ENCODE measurements around the gene PTPRE. TPM values are rescaled to one million over a fixed set of nuclear protein-coding genes. Genes with fewer than 3 reads are reported as not detected.

The PTPRE gene
- polyA plus RNA-seq, 1 donor from 2014 or later, result 4.1 TPM

DNA sequence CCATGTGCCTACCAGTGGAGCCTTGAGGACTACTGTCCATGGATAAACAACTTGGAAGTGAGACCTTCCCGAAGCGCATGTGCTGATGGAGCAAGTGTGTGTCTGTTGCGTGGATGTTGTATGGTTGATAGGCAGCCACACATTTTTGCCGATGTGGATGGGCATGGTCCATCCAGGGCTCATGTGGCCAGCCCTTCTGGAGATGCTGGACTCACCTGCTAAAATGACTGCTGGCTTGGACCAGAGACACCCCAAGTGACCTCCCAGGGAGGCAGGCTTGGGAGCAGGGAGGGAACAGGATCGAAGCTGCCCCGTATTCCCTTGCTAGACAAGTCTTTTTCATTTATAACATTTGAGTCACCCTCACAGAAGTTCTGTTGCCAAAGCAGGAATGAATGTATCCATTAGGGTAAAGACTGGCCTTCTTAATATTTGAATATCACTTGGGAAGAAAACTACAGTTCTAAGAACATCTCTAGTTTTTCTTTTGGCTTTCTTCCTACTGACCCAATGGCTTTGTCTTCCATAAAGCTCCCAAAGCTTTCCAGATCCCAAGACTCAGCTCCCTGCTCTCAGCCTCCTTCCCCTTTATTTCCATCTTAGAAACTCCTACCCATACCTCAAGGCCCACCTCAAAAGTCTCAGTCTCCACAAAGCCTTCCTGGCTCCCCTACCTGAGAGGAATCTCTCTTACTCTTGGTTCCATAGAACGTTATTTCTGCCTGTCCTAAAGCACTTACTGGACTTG is 3.0 kb downstream of the PTPRE start:
- no peaks in the 10 kb centered on the region for H3F3A ChIP-seq (ENCODE audit: insufficient read depth, low read length, poor library complexity, severe bottlenecking)
- no peak overlapping the region for H3K4me2 ChIP-seq (ENCODE audit: low read length)
- TF ChIP-seq POLR2AphosphoS5 (IDR thresholded peaks at IDR 0.05) (no peak), MXI1 (conservative IDR thresholded peaks at IDR 0.05; ENCODE audit: poor library complexity, severe bottlenecking) (no peak), RAD21 (conservative IDR thresholded peaks at IDR 0.05) (no peak), TAF1 (IDR thresholded peaks at IDR 0.05; ENCODE audit: low read depth) (no peak), SMC3 (conservative IDR thresholded peaks at IDR 0.05; ENCODE audit: poor library complexity) (no peak), EZH2 (IDR thresholded peaks at IDR 0.05; ENCODE audit: borderline replicate concordance, insufficient read depth, low read length, poor library complexity, severe bottlenecking) (no peak), EP300 (conservative IDR thresholded peaks at IDR 0.05; ENCODE audit: poor library complexity, severe bottlenecking) (no peak)
- TF ChIP-seq, protein P1, sequence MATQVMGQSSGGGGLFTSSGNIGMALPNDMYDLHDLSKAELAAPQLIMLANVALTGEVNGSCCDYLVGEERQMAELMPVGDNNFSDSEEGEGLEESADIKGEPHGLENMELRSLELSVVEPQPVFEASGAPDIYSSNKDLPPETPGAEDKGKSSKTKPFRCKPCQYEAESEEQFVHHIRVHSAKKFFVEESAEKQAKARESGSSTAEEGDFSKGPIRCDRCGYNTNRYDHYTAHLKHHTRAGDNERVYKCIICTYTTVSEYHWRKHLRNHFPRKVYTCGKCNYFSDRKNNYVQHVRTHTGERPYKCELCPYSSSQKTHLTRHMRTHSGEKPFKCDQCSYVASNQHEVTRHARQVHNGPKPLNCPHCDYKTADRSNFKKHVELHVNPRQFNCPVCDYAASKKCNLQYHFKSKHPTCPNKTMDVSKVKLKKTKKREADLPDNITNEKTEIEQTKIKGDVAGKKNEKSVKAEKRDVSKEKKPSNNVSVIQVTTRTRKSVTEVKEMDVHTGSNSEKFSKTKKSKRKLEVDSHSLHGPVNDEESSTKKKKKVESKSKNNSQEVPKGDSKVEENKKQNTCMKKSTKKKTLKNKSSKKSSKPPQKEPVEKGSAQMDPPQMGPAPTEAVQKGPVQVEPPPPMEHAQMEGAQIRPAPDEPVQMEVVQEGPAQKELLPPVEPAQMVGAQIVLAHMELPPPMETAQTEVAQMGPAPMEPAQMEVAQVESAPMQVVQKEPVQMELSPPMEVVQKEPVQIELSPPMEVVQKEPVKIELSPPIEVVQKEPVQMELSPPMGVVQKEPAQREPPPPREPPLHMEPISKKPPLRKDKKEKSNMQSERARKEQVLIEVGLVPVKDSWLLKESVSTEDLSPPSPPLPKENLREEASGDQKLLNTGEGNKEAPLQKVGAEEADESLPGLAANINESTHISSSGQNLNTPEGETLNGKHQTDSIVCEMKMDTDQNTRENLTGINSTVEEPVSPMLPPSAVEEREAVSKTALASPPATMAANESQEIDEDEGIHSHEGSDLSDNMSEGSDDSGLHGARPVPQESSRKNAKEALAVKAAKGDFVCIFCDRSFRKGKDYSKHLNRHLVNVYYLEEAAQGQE (IDR thresholded peaks at IDR 0.05; ENCODE audit: borderline replicate concordance), result no peak
- TF ChIP-seq, protein P2, sequence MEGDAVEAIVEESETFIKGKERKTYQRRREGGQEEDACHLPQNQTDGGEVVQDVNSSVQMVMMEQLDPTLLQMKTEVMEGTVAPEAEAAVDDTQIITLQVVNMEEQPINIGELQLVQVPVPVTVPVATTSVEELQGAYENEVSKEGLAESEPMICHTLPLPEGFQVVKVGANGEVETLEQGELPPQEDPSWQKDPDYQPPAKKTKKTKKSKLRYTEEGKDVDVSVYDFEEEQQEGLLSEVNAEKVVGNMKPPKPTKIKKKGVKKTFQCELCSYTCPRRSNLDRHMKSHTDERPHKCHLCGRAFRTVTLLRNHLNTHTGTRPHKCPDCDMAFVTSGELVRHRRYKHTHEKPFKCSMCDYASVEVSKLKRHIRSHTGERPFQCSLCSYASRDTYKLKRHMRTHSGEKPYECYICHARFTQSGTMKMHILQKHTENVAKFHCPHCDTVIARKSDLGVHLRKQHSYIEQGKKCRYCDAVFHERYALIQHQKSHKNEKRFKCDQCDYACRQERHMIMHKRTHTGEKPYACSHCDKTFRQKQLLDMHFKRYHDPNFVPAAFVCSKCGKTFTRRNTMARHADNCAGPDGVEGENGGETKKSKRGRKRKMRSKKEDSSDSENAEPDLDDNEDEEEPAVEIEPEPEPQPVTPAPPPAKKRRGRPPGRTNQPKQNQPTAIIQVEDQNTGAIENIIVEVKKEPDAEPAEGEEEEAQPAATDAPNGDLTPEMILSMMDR (IDR thresholded peaks at IDR 0.05; ENCODE audit: poor library complexity, severe bottlenecking), result no peak
- H3K79me2 ChIP-seq (replicated peaks; ENCODE audit: insufficient read depth, low read length), result no peaks in the 10 kb centered on the region
- H3K36me3 ChIP-seq (ENCODE audit: insufficient read depth, low read length), result no peaks in the 10 kb centered on the region
- no peak overlapping the region for H2AFZ ChIP-seq (ENCODE audit: low read depth, low read length)
- no peak overlapping the region for H3K4me3 ChIP-seq (ENCODE audit: low read length)
- no peak overlapping the region for H3K27ac ChIP-seq (ENCODE audit: low read length)
- H3K9ac ChIP-seq (ENCODE audit: low read length), result no peak overlapping the region
- no peaks in the 10 kb centered on the region for H3K9me3 ChIP-seq (ENCODE audit: low read length)
- no peaks in the 10 kb centered on the region for H4K20me1 ChIP-seq (ENCODE audit: insufficient read depth)
- no peaks in the 10 kb centered on the region for H3K9me2 ChIP-seq (ENCODE audit: insufficient read depth, low read length)
- H3K27me3 ChIP-seq (ENCODE audit: insufficient read depth, low read depth, low read length), result peaks cover 12% of the 10 kb centered on the region

DNA sequence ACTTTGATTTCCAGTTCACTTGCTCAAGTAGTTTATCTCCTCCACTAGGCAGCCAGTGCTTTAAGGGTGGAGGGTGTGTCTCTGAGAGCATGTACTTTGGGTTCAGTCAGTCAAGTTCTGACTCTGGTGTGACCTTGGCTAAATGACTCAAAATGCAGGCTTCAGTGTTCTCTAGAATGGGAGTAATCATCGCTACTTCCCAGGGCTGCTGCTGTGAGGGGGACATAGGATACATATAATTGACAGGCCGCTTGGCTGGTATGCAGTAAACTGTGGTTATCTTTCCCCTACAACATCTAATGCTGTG is 3.5 kb downstream of the PTPRE start:
- Histone ChIP-seq H3K27me3 (ENCODE audit: insufficient read depth, low read depth, low read length) (peaks cover 12% of the 10 kb centered on the region), H2AFZ (ENCODE audit: low read depth, low read length) (no peak overlapping the region), H3K9ac (ENCODE audit: low read length) (no peak overlapping the region), H3K4me2 (ENCODE audit: low read length) (no peak overlapping the region), H3F3A (ENCODE audit: insufficient read depth, low read length, poor library complexity, severe bottlenecking) (no peaks in the 10 kb centered on the region), H3K79me2 (replicated peaks; ENCODE audit: insufficient read depth, low read length) (no peaks in the 10 kb centered on the region), H3K27ac (ENCODE audit: low read length) (no peak overlapping the region), H4K20me1 (ENCODE audit: insufficient read depth) (no peaks in the 10 kb centered on the region), H3K9me3 (ENCODE audit: low read length) (no peaks in the 10 kb centered on the region), H3K4me3 (ENCODE audit: low read length) (no peak overlapping the region), H3K9me2 (ENCODE audit: insufficient read depth, low read length) (no peaks in the 10 kb centered on the region), H3K36me3 (ENCODE audit: insufficient read depth, low read length) (no peaks in the 10 kb centered on the region)
- TF ChIP-seq TAF1 (IDR thresholded peaks at IDR 0.05; ENCODE audit: low read depth) (no peak), RAD21 (conservative IDR thresholded peaks at IDR 0.05) (no peak), EZH2 (IDR thresholded peaks at IDR 0.05; ENCODE audit: borderline replicate concordance, insufficient read depth, low read length, poor library complexity, severe bottlenecking) (no peak), POLR2AphosphoS5 (IDR thresholded peaks at IDR 0.05) (no peak), MXI1 (conservative IDR thresholded peaks at IDR 0.05; ENCODE audit: poor library complexity, severe bottlenecking) (no peak)
- TF ChIP-seq, protein P2 (IDR thresholded peaks at IDR 0.05; ENCODE audit: poor library complexity, severe bottlenecking), result no peak

Measured in neural cell (in vitro differentiated cells).